ENCODE results near the gene FHOD3.
A peak's percentile ranks its signal among the peaks of the same experiment; 100 is the strongest.

FHOD3 gene

GRCh38 chr18:36296650-36297416 lies 680 bp upstream of the FHOD3 start:
- no peaks in the 10 kb centered on the region for H3K27me3 ChIP-seq (replicated peaks)
- no peaks in the 10 kb centered on the region for H3K36me3 ChIP-seq (replicated peaks)
- peak overlapping the region; percentile 63 for H3K4me3 ChIP-seq (ENCODE audit: low read depth, low read length)
- H3K27ac ChIP-seq = peak overlapping the region; percentile 63
- TF ChIP-seq CTCF (IDR thresholded peaks at IDR 0.05; ENCODE audit: low read depth, low read length, missing control alignments) = peak; percentile 76
- in situ Hi-C loops (cut with HindIII; ENCODE audit: low pct_ligation_motif_present, low sequenced_read_pairs) = no loop called here
- DNase-seq = peak; percentile 64

GRCh38 chr18:36298126-36298741 lies 721 bp downstream of the FHOD3 start:
- Histone ChIP-seq H3K4me3 (ENCODE audit: low read depth, low read length) (peak overlapping the region; percentile 69), H3K27me3 (replicated peaks) (no peaks in the 10 kb centered on the region), H3K27ac (peak overlapping the region; percentile 63), H3K36me3 (replicated peaks) (no peaks in the 10 kb centered on the region)
- no peak for DNase-seq
- no peak for TF ChIP-seq CTCF (IDR thresholded peaks at IDR 0.05; ENCODE audit: low read depth, low read length, missing control alignments)
- in situ Hi-C loops (cut with HindIII; ENCODE audit: low pct_ligation_motif_present, low sequenced_read_pairs) = no loop called here

GRCh38 chr18:36299015-36299414 lies 1.5 kb downstream of the FHOD3 start:
- H3K36me3 ChIP-seq (replicated peaks) = no peaks in the 10 kb centered on the region
- in situ Hi-C loops (cut with HindIII; ENCODE audit: low pct_ligation_motif_present, low sequenced_read_pairs) = no loop called here
- H3K27me3 ChIP-seq (replicated peaks) = no peaks in the 10 kb centered on the region
- DNase-seq = no peak
- no peak overlapping the region for H3K27ac ChIP-seq
- peak overlapping the region; percentile 69 for H3K4me3 ChIP-seq (ENCODE audit: low read depth, low read length)
- no peak for TF ChIP-seq CTCF (IDR thresholded peaks at IDR 0.05; ENCODE audit: low read depth, low read length, missing control alignments)

- Histone ChIP-seq H3K27me3 (replicated peaks) (no peaks in the 10 kb centered on the region), H3K4me3 (ENCODE audit: low read depth, low read length) (no peak overlapping the region), H3K27ac (no peak overlapping the region), H3K36me3 (replicated peaks) (no peaks in the 10 kb centered on the region)
- no peak for DNase-seq
- TF ChIP-seq CTCF (IDR thresholded peaks at IDR 0.05; ENCODE audit: low read depth, low read length, missing control alignments) = no peak
- in situ Hi-C loops (cut with HindIII; ENCODE audit: low pct_ligation_motif_present, low sequenced_read_pairs) = no loop called here
Observed at GRCh38 chr18:36300211-36300610, 2.7 kb downstream of the FHOD3 start.

- in situ Hi-C loops (cut with HindIII; ENCODE audit: low pct_ligation_motif_present, low sequenced_read_pairs) = no loop called here
- Histone ChIP-seq H3K4me3 (ENCODE audit: low read depth, low read length) (no peak overlapping the region), H3K27me3 (replicated peaks) (no peaks in the 10 kb centered on the region), H3K36me3 (replicated peaks) (no peaks in the 10 kb centered on the region), H3K27ac (no peak overlapping the region)
- TF ChIP-seq CTCF (IDR thresholded peaks at IDR 0.05; ENCODE audit: low read depth, low read length, missing control alignments) = no peak
- DNase-seq = no peak
Observed at GRCh38 chr18:36301884-36302283, 4.4 kb downstream of the FHOD3 start.

Measured in brain microvascular endothelial cell (primary cell).